Fibroblast of skin of left quadriceps (primary cell): ENCODE data around the gene EEFSEC.

Source experiments
- DNase-seq, 2 experiments: peaks; one replicate each; pipeline ENCODE4 v3.0.0-alpha.2; 2013; ENCODE audit warnings: low read depth in 2 of 2

The EEFSEC gene

DNA sequence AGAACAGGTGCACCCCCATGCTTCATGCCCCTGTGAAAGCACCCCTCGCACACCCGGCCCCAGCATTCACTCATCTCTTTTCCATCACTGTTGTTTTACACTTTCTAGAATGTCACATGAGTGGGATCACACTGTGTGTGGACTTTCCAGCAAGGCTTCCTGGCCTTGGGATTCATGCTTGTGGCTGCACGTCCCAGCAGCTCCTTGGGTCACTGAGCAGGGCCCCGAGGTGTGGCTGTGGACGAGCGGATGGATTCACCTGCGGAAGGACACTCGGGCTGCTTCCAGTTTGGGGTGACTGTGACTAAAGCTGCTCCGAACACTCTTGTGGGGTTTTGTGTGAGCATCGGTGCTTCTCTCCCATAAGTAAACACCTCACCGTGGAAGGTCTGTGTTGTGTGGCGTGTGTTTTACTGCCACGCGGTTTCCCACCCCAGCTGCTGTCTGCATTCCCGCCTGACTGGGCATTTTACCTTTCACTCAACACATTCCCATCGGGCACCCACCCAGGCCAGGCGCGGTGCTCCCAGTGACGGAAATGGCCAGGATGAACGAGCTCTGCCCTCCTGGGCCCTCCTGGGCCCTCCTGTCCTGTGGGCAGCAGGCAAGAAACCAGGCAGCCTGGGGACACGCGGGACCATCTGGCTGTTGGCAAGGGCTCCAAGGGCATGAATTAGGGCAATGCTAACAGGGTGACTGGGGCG, 272.0 kb downstream of the EEFSEC start:
- DNase-seq, result no peak

GRCh38 chr3:128425846-128426127, 272.5 kb downstream of the EEFSEC start:
- DNase-seq, result no peak

- peak in 1 of 2 experiments; percentile 6 for DNase-seq
These were observed 273.0 kb downstream of the EEFSEC start for GRCh38 chr3:128426128-128426921.

GRCh38 chr3:128427175-128427857, 274.0 kb downstream of the EEFSEC start:
- DNase-seq, result no peak

DNA sequence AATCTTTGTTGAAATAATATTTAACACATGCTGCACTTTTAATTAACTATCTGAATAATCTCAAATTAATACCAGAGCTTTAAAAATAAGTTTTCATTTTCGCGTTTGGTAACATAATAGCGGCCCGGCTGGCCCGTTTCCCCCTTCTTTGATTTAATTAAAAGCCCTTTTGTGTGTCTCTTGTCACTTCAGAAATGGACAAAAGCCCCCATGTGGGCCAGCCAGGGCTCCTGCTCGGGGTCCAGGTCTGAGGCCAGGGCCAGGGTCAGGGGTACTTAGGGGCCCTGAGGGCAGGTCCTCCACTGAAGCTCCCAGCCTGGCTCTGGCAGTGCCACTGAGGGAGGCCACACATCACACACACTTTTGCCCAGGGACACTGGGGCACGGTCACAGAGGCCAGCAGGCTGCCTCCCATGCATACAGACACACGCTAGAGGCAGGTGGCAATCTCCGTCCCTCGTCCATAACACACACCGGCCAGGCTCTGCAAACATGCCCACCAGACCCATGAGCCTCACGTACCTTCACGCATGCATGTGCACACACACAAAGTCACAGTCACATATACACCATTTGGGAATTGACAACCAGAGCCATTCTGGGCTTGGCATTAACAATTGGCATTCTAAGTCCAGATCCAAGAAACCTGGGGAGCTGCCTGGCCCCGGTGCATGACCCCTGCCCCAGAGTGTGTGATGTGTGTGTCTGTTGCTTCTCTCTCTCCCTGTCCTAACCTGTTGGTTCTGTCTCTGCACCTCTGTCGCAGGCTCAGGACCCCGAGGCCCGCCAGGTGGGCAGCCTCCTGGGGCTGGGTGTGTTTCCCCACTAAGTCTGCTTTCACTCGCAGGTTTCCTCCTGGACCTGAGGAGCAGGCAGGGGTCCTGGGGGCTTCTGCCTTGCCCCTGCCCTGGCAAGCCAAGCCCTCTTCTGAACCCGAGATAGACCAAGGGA, 274.9 kb downstream of the EEFSEC start:
- no peak for DNase-seq

DNA sequence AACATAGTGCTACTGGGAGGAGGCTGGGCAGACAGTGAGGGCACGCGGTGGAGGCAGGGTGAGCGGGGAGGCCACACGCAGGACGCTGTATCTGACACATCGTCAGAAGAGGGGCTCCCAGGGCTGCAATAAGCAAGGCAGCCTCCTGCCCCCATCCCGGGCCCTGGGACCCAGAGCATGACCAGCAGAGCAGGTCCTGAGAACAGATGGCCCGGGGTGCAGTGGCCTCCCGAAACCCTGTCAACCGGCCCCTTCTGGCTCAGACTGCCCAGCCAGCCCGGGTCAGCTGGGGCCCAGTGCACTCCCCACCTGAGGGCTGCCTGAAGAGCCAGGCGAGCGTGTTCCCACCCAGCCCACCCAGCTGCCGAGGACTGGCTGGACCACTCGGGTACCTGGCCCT, 276.0 kb downstream of the EEFSEC start:
- no peak for DNase-seq

DNA sequence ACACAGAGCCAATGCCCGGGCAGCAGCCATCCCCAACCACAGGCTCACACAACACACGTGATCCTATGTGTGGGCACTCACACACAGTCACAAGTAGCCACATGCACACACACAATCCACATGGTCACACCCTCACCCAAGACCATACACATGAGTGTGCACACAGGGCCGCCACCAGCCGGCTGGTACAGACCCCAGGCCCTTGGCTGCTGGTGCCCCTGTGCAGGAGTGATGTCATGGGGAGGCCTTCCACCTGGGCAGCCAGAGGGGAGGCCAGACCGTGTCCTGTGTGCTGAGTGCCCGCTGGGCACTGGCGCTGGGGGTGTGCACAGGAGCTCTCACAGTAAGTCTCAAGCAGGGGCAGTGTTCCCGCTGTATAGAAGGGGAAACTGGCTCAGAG, 276.5 kb downstream of the EEFSEC start:
- DNase-seq, result no peak

DNA sequence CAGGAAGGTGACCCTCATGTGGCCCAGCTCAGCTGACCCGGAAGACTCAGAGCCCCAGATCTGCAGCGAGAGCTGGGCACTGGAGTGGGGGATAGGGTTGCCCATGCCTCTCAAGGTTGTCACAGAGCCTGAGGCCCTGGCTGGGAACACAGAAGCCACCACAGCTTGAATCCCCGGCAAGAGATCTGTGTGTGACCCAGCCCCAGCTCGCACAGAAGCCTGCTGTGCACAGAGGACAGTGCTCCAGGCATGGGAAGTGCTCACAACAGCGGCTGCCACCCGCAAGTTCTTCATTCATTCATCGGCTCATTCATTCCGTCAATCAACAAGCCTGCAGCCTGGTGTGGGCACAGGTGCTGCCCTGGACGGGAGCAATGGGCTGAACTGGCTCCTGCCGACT, 277.0 kb downstream of the EEFSEC start:
- no peak for DNase-seq

DNA sequence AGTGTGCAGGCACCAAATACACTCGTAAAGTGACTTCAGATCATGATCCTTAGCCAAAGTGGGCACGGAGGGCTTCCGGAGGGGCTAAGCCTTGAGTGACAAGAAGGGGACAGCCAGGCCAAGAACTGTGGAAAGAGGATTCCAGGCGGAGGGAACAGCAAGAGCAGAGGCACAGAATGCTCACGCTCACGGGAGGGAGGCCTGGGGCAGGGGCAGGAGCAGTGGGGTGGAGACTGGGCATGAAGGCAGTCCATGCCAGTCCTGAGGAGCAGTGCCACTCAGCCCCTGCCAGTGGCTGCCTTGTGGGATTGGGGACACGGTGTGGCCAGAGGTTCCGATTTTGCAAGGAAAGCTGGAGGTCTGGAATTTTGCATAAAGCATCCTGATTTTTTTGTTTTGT, 277.4 kb downstream of the EEFSEC start:
- DNase-seq, result no peak

DNA sequence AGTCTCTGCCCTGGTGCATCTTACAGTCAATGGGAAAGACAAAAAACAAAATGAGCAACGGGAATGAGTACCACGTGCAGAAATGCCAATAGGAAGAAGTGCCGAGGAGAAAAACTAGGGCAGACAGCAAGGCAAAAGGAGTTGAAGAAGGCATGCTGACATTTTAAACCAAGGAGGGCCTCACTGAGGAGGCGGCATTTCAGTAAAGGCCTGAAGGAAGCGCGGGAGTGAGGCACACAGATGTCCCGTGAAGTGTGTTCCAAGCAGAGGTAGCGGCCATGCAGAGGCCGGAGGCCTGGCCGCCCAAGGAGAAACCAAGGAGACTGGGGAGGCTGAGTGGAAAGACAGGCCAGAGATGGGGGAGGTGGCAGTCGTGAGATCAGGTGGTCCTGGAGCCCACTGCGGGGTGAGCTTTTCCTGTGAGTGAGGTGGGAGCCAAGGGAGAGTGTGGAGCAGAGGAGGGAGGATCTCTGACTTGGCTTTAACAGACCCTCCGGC, 278.6 kb downstream of the EEFSEC start:
- DNase-seq, result no peak

GRCh38 chr3:128432301-128432970, 279.2 kb downstream of the EEFSEC start:
- no peak for DNase-seq

DNA sequence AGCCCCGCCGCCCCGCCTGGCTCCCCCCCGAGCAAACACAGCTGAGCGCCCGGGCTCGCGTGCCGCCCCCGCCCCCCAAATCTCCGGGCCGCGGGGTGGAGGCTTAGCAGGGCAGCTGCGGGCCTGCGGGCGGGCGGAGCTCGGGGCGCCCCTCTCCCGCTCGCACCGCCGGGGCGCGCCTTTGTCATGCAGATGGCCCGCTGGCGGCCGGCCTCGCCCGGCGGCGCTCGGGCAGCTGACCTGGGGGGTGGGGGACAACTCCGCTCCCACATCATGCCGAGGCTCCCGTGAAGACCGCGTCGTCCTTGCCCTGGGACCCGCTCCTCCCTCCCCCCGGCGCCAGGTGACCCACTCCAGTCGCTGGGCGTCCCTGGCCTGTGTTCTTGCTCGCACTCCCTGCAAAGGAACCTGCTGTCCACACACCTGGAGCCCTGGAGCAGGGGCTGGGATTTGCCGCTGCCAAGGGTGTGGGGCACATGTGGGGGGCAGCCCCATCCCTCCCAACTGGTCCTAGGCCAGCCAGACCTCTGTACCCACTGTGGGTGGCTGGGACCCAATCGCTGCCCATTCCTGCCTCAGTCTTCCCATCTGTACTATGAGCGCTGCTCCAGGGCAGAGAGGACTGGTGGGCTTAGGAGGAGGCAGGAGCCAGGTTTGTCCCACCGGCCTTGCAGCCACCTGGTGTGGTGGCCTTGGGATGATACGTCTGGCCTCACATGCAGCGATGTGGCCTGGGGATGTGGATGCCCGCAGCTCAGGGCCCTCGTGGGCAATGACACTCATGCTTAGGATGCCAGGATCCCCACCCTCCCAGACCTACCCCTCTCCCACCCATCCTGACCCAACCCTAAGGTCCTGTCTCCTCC, 279.9 kb downstream of the EEFSEC start:
- DNase-seq, result no peak

GRCh38 chr3:128433837-128434165, 280.5 kb downstream of the EEFSEC start:
- DNase-seq, result no peak

DNA sequence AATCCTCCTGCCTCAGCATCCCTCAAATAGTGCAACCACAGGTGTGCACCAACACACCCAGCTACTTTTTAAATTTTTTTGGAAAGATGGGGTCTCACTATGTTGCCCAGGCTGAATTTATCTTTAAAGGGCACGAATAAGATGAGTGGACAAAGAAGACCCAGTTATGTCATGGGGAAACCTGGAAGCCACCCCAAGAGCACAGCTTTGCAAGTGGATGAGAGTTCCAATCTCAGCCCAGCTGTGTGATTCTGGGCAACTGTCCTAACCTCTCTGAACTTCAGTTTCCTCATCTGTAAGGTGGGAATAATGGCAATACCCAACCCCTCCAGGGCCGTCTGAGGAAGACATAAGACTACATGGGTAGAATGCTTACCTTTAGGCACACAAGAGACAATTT, 281.2 kb downstream of the EEFSEC start:
- no peak for DNase-seq

DNA sequence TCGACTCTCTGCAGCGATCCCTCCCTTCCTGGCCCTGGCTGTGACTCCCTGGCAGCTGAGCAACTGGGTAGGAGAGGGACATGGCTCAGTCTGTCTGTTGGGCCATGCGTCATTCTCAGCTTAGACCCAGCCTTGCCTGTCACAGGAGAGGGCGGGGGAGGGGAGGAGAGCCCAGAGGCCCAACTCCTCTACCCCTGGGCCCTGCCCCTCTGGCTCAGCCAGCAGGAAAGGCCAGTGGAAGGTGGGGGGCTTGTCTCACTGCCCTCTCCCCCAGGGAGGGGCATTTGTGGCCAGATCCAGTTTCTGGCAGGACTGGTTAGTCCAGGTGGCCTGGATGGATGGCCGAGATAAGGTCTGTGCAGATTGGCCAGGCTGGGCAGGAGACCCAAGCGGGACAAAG, 281.8 kb downstream of the EEFSEC start:
- DNase-seq, result no peak

GRCh38 chr3:128435561-128435960, 282.3 kb downstream of the EEFSEC start:
- DNase-seq, result no peak

GRCh38 chr3:128436214-128436613, 282.9 kb downstream of the EEFSEC start:
- DNase-seq, result no peak

DNA sequence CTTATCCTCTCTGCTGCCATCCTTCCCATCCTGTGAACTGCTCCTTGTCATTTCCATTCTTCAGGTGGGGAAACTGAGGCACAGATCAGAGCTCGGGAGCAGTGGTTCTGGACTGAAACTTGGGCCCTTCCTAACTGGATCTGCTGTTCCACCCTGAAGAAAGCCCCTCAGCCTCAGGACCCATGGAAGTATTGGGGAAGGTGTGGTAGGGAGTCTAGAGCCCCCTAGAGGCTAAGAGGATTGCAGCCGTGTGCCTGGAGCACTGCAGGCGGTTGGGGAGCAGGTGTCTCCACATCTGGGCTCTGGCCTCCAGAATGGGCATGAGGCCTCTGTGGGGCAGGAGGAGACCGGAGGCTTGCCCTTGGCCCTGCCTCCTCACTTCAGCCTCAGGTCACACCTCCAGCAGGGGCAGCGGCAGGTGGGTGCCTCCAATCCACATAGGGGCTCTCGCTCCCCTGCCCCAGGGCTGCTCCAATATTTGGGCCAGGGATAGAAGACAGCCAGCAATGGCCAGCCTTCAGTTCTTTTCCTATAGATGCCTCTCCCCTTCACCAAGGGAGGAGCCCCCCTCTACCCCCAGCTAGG, 285.3 kb downstream of the EEFSEC start:
- DNase-seq, result no peak

DNA sequence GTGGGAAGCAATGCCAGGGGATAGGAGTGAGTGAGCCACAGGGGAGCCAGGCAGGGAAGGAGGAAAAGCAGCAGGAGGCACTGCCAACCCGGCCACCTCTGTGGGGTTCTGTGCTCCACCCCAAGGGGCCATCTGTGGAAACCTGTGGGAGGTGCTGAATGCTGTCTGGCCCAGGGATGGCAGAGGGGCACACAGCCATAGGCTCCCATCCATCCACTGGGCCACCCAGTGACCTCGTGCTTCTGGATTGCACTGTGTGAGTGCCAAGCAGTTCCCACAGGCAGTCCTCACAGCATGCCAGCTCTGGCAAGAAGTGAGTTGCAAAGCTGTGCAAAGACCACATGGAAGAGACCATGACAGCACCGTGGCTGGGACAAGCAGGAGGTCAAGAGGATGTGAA, 285.9 kb downstream of the EEFSEC start:
- DNase-seq, result no peak

DNA sequence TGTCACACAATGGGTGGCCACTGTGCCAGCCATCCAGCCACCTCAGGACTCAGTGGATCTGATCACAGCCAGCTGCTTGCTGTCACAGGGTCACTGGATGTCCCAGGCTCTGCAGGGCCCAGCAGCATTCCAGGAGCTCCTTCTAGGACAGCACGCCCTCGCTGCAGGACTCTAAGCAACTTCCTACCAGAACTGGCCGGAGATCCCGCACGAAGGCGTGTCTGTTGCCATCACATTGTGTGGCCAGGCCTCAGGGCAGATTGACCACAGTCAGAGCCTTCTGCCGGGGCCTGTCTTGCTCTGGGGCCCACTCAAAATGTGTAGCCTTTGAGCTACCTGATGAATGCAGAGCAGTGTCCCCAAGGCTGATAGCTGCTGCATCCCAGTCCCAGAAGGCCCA, 288.8 kb downstream of the EEFSEC start:
- no peak for DNase-seq
